ENCODE results near the gene NFIX. TPM values are rescaled to one million over a fixed set of nuclear protein-coding genes. Genes with fewer than 3 reads are reported as not detected.

NFIX gene
- total RNA-seq, 1 donor from 2014 or later = 5.8 TPM

GRCh38 chr19:13045812-13046211, 50.5 kb downstream of the NFIX start:
- Histone ChIP-seq H3K36me3 (ENCODE audit: control insufficient read depth, insufficient read depth, low read length) (no peaks in the 10 kb centered on the region), H3K27me3 (ENCODE audit: control insufficient read depth, insufficient read depth, low read length) (no peaks in the 10 kb centered on the region), H3K4me3 (ENCODE audit: low read depth, low read length) (no peak overlapping the region)
- no peak for DNase-seq (ENCODE audit: low read depth)
- no peak for FAIRE-seq
- TF ChIP-seq, protein P1, sequence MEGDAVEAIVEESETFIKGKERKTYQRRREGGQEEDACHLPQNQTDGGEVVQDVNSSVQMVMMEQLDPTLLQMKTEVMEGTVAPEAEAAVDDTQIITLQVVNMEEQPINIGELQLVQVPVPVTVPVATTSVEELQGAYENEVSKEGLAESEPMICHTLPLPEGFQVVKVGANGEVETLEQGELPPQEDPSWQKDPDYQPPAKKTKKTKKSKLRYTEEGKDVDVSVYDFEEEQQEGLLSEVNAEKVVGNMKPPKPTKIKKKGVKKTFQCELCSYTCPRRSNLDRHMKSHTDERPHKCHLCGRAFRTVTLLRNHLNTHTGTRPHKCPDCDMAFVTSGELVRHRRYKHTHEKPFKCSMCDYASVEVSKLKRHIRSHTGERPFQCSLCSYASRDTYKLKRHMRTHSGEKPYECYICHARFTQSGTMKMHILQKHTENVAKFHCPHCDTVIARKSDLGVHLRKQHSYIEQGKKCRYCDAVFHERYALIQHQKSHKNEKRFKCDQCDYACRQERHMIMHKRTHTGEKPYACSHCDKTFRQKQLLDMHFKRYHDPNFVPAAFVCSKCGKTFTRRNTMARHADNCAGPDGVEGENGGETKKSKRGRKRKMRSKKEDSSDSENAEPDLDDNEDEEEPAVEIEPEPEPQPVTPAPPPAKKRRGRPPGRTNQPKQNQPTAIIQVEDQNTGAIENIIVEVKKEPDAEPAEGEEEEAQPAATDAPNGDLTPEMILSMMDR (IDR thresholded peaks at IDR 0.05; ENCODE audit: insufficient read depth, low read length, severe bottlenecking) = no peak

DNA sequence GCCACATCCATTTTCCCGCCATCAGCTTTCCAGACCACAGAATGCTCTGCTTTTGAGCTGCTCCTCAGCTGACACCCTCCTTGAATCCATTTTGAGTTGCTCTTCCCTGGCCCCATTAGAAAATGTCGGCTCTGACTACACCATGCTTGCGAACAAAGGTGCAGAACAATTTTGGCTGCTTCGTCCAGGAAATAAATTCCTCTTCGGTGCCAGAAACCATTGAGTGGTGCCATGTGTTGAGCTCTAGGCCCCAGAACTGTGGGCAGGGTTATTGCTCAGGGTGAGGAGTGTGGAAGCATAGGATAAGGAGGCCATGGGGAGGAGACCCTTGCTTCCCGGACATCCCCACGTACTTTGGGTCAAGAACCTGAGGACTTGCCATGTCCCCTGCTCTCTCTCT, 52.1 kb downstream of the NFIX start:
- TF ChIP-seq, protein P1 (IDR thresholded peaks at IDR 0.05; ENCODE audit: insufficient read depth, low read length, severe bottlenecking) = no peak
- FAIRE-seq (no peak), DNase-seq (ENCODE audit: low read depth) (no peak)
- H3K4me3 ChIP-seq (ENCODE audit: low read depth, low read length) = no peak overlapping the region
- no peaks in the 10 kb centered on the region for H3K27me3 ChIP-seq (ENCODE audit: control insufficient read depth, insufficient read depth, low read length)
- no peaks in the 10 kb centered on the region for H3K36me3 ChIP-seq (ENCODE audit: control insufficient read depth, insufficient read depth, low read length)

DNA sequence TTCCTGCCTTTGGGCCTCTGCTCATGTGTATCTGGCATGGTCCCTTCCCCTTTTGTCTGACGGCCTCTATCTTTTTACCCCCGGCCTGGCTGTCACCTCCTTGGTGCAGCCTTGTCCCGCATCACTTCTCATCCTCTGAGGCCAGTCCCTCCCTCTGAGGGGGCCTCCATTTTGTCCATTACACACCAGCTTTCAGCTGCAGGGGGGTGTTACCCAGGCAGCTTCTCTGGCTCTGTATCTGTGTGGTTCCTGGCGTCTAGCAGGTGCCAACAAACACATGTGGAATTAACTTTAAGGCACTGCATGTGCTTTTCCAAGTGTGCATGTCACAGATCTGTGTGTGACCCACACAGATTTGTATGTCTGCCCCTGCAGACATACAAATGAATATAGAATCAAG, 55.0 kb downstream of the NFIX start:
- no peaks in the 10 kb centered on the region for H3K36me3 ChIP-seq (ENCODE audit: control insufficient read depth, insufficient read depth, low read length)
- DNase-seq (ENCODE audit: low read depth) = no peak
- no peaks in the 10 kb centered on the region for H3K27me3 ChIP-seq (ENCODE audit: control insufficient read depth, insufficient read depth, low read length)
- TF ChIP-seq, protein P1 (IDR thresholded peaks at IDR 0.05; ENCODE audit: insufficient read depth, low read length, severe bottlenecking) = no peak
- FAIRE-seq = no peak
- no peak overlapping the region for H3K4me3 ChIP-seq (ENCODE audit: low read depth, low read length)

GRCh38 chr19:13051557-13052165, 56.4 kb downstream of the NFIX start:
- no peaks in the 10 kb centered on the region for H3K27me3 ChIP-seq (ENCODE audit: control insufficient read depth, insufficient read depth, low read length)
- DNase-seq (ENCODE audit: low read depth) = peak; percentile 29
- H3K36me3 ChIP-seq (ENCODE audit: control insufficient read depth, insufficient read depth, low read length) = no peaks in the 10 kb centered on the region
- H3K4me3 ChIP-seq (ENCODE audit: low read depth, low read length) = no peak overlapping the region
- TF ChIP-seq, protein P1 (IDR thresholded peaks at IDR 0.05; ENCODE audit: insufficient read depth, low read length, severe bottlenecking) = no peak
- FAIRE-seq = no peak

- Histone ChIP-seq H3K36me3 (ENCODE audit: control insufficient read depth, insufficient read depth, low read length) (no peaks in the 10 kb centered on the region), H3K27me3 (ENCODE audit: control insufficient read depth, insufficient read depth, low read length) (no peaks in the 10 kb centered on the region), H3K4me3 (ENCODE audit: low read depth, low read length) (no peak overlapping the region)
- FAIRE-seq (no peak), DNase-seq (ENCODE audit: low read depth) (no peak)
- TF ChIP-seq, protein P1 (IDR thresholded peaks at IDR 0.05; ENCODE audit: insufficient read depth, low read length, severe bottlenecking) = no peak
Measured at GRCh38 chr19:13052447-13053175, 57.3 kb downstream of the NFIX start.

All from bronchial epithelial cell (primary cell).